HCT116 (cell line): ENCODE results near the gene DCTD. TPM values are rescaled to one million over a fixed set of nuclear protein-coding genes. Genes with fewer than 3 reads are reported as not detected.
A peak's percentile ranks its signal among the peaks of the same experiment; 100 is the strongest.

ENCODE experiments used
- ATAC-seq: fragments of 200-7000 bp; cut with Tn5 transposase; 2 replicates; pipeline ENCODE4 v1.9.1; 2020; ENCODE audit warnings: mild to moderate bottlenecking, moderate library complexity
- BruUV-seq: library from RNA; stranded (reverse); fragments of 400-500 nt; replicated peaks from 2 replicates; lab custom pipeline; 2021; lab: Mats Ljungman, UMichigan
- CTCF ChIA-PET: fragments of 300-600 bp; sonication (Branson Sonifier 250); formaldehyde crosslinking; loops from one replicate; lab custom pipeline; 2021; ENCODE audit warnings: antibody characterized with exemption; lab: Charles Lee
- POLR2A ChIA-PET: fragments of 300-600, 350-600 bp; sonication (Branson Sonifier 250); formaldehyde crosslinking; loops from one replicate; lab custom pipeline; 2021; ENCODE audit warnings: antibody characterized with exemption; lab: Charles Lee
- RAD21 ChIA-PET, 2 experiments: fragments of 300-600 bp; sonication (Branson Sonifier 250); formaldehyde crosslinking; loops; one replicate each; lab custom pipeline; 2023; ENCODE audit warnings: low total read pairs in 2 of 2; ENCODE audit not compliant: uncharacterized antibody in 2 of 2, unreplicated experiment in 2 of 2, low non-redundant PET in 1 of 2; lab: Charles Lee
- DNase-seq: peaks from one replicate; pipeline ENCODE4 v3.0.0-alpha.2; 2010; ENCODE audit warnings: low read depth, low spot score
- H2AFZ ChIP-seq: fragments of 200-600 bp; shearing (Covaris generic), sonication (generic); 2 replicates; pipeline ENCODE4 v1.6.1; 2017; ENCODE audit warnings: low read depth, mixed run types, mixed read lengths, antibody characterized with exemption, low read length; ENCODE audit not compliant: poor library complexity, severe bottlenecking
- H3K27ac ChIP-seq: 2 replicates; pipeline ENCODE4 v1.5.1; 2012; ENCODE audit warnings: low read depth, low read length
- H3K27me3 ChIP-seq: fragments of 200-600 bp; sonication (generic); 2 replicates; pipeline ENCODE4 v1.6.1; 2016; ENCODE audit warnings: mixed run types, low read length, mixed read lengths; ENCODE audit not compliant: insufficient read depth
- H3K36me3 ChIP-seq, 2 experiments: fragments of 200-500 bp in 1 of 2; fragments of 200-600 bp in 1 of 2; sonication (Bioruptor generic) in 1 of 2; sonication (generic) in 1 of 2; 2 replicates each; pipeline versions ENCODE4 v1.5.1 to v1.6.1; 2014 to 2016; ENCODE audit warnings: low read length in 2 of 2, inconsistent platforms in 1 of 2, mixed read lengths in 1 of 2, mixed run types in 1 of 2; ENCODE audit not compliant: insufficient read depth in 2 of 2, control insufficient read depth in 1 of 2
- H3K4me1 ChIP-seq, 2 experiments: fragments of 200-600 bp in 1 of 2; sonication (generic) in 1 of 2; 2 replicates each; pipeline versions ENCODE4 v1.5.1 to v1.6.1; 2012 to 2017; ENCODE audit warnings: low read length in 2 of 2, inconsistent platforms in 1 of 2, mild to moderate bottlenecking in 1 of 2, mixed read lengths in 1 of 2, mixed run types in 1 of 2, moderate library complexity in 1 of 2; ENCODE audit not compliant: insufficient read depth in 2 of 2, control insufficient read depth in 1 of 2
- H3K4me2 ChIP-seq: fragments of 200-600 bp; sonication (generic); 2 replicates; pipeline ENCODE4 v1.6.1; 2017; ENCODE audit warnings: mixed run types, low read length, mixed read lengths
- H3K4me3 ChIP-seq, 2 experiments: fragments of 200-600 bp in 1 of 2; sonication (generic) in 1 of 2; replicated peaks in 1 of 2; 2 replicates each; pipeline ENCODE4 v1.5.1; 2011 to 2016; ENCODE audit warnings: low read length in 2 of 2, control low read depth in 1 of 2, low read depth in 1 of 2, mild to moderate bottlenecking in 1 of 2, mixed read lengths in 1 of 2, mixed run types in 1 of 2
- H3K79me2 ChIP-seq: fragments of 200-600 bp; sonication (generic); 2 replicates; pipeline ENCODE4 v1.6.1; 2017; ENCODE audit warnings: mild to moderate bottlenecking, mixed run types, low read length, moderate library complexity, mixed read lengths; ENCODE audit not compliant: insufficient read depth
- H3K9ac ChIP-seq: fragments of 200-600 bp; sonication (generic); 2 replicates; pipeline ENCODE4 v1.6.1; 2016; ENCODE audit warnings: low read length, mixed read lengths
- H3K9me2 ChIP-seq: fragments of 200-600 bp; sonication (generic), shearing (Covaris generic); 2 replicates; pipeline ENCODE4 v1.6.1; 2017; ENCODE audit warnings: mixed run types, mild to moderate bottlenecking, moderate library complexity; ENCODE audit not compliant: insufficient read depth
- H3K9me3 ChIP-seq, 2 experiments: fragments of 200-500 bp in 1 of 2; fragments of 200-600 bp in 1 of 2; sonication (Bioruptor generic) in 1 of 2; sonication (generic) in 1 of 2; 2 replicates each; pipeline ENCODE4 v1.6.1; 2014 to 2017; ENCODE audit warnings: low read length in 2 of 2, mixed read lengths in 2 of 2, inconsistent platforms in 1 of 2, low read depth in 1 of 2, mild to moderate bottlenecking in 1 of 2, mixed run types in 1 of 2, moderate library complexity in 1 of 2; ENCODE audit not compliant: control insufficient read depth in 1 of 2, insufficient read depth in 1 of 2
- H4K20me1 ChIP-seq: fragments of 200-600 bp; sonication (generic), shearing (Covaris generic); 2 replicates; pipeline ENCODE4 v1.6.1; 2017; ENCODE audit warnings: mixed run types, mild to moderate bottlenecking, moderate library complexity; ENCODE audit not compliant: insufficient read depth
- CBX3 ChIP-seq: IDR thresholded peaks from 2 replicates; pipeline ENCODE4 v1.6.1; 2012; ENCODE audit warnings: low read depth
- POLR2AphosphoS5 ChIP-seq: IDR thresholded peaks from 2 replicates; pipeline ENCODE4 v1.6.1; 2011; ENCODE audit warnings: mild to moderate bottlenecking, low read depth, low read length, moderate library complexity
- RAD21 ChIP-seq: IDR thresholded peaks from 2 replicates; pipeline ENCODE4 v1.6.1; 2012; ENCODE audit warnings: low read depth, mild to moderate bottlenecking
- SP1 ChIP-seq: IDR thresholded peaks from 2 replicates; pipeline ENCODE4 v1.6.1; 2012; ENCODE audit warnings: low read depth
- TCF7L2 ChIP-seq: IDR thresholded peaks from 2 replicates; pipeline ENCODE4 v1.7.0; 2011; ENCODE audit warnings: borderline replicate concordance, inconsistent platforms; ENCODE audit not compliant: insufficient read depth, insufficient read length; ENCODE audit errors: extremely low read depth
- YY1 ChIP-seq: IDR thresholded peaks from 2 replicates; pipeline ENCODE4 v1.6.1; 2011; ENCODE audit warnings: low read length, low read depth, moderate library complexity, mild to moderate bottlenecking; ENCODE audit not compliant: insufficient replicate concordance; ENCODE audit errors: extremely low read depth
- intact Hi-C: fragments of 100-400 bp; cut with micrococcal nuclease; formaldehyde crosslinking; loops from 2 replicates; pipeline ENCODE4 v1.10.0; 2022
- total RNA-seq: library from RNA; stranded (reverse); gene quantifications from one replicate; pipeline ENCODE4 v1.2.1, GENCODE V29; 2021; ENCODE audit not compliant: unreplicated experiment
- TF ChIP-seq, protein P1 (sequence below), 3 experiments: fragments of 200-600 bp in 1 of 3; sonication (generic) in 1 of 3; IDR thresholded peaks in 2 of 3; conservative IDR thresholded peaks in 1 of 3; 2 replicates each; pipeline ENCODE4 v1.5.1; 2012 to 2017; ENCODE audit warnings: low read depth in 2 of 3, low read length in 2 of 3, antibody characterized with exemption in 1 of 3, borderline replicate concordance in 1 of 3, control low read depth in 1 of 3, mild to moderate bottlenecking in 1 of 3, mixed read lengths in 1 of 3, mixed run types in 1 of 3, moderate library complexity in 1 of 3; ENCODE audit not compliant: insufficient read depth in 1 of 3

The DCTD gene
- total RNA-seq, 1 experiment from 2014 or later = 96.3 TPM

DNA sequence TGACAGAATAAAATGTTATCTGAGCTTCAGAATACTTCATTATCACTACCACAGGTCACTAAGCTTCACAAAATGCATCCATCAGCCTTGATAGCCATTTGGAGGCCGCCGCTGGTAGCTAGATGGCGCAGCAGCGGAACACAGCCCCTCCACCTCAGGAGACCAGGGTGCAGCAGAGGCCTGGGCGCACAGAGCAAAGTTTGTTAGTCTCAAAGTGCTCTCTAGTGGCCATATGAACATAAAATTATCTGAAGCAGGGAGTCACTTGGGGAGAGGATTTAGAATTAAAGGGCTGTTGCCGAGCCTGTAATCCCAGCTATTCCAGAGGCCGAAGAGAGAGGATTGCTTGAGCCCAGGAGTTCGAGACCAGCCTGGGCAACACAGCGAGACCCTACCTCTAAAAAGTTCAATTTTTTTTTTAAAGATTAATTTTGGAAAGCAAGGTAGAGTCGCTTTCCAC, 8.1 kb upstream of the DCTD start:
- peak; percentile 99 for ATAC-seq
- H3K4me3 ChIP-seq = no peak overlapping the region
- TF ChIP-seq, protein P1, sequence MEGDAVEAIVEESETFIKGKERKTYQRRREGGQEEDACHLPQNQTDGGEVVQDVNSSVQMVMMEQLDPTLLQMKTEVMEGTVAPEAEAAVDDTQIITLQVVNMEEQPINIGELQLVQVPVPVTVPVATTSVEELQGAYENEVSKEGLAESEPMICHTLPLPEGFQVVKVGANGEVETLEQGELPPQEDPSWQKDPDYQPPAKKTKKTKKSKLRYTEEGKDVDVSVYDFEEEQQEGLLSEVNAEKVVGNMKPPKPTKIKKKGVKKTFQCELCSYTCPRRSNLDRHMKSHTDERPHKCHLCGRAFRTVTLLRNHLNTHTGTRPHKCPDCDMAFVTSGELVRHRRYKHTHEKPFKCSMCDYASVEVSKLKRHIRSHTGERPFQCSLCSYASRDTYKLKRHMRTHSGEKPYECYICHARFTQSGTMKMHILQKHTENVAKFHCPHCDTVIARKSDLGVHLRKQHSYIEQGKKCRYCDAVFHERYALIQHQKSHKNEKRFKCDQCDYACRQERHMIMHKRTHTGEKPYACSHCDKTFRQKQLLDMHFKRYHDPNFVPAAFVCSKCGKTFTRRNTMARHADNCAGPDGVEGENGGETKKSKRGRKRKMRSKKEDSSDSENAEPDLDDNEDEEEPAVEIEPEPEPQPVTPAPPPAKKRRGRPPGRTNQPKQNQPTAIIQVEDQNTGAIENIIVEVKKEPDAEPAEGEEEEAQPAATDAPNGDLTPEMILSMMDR (IDR thresholded peaks at IDR 0.05 in 2 of 3, conservative IDR thresholded peaks at IDR 0.05 in 1 of 3; ENCODE audit: borderline replicate concordance in 1 of 3, insufficient read depth in 1 of 3, low read depth in 2 of 3, low read length in 2 of 3) = peak; percentile 85 to 99 (median 89)
- peak; percentile 73 for TF ChIP-seq YY1
- TF ChIP-seq SP1 = no peak
- no peak for TF ChIP-seq TCF7L2
- peak; percentile 82 for TF ChIP-seq CBX3
- peak; percentile 96 for TF ChIP-seq RAD21
- peak; percentile 31; the same call in 1 of the 2 replicates for TF ChIP-seq POLR2AphosphoS5
- TF ChIP-seq, all 23 proteins: peak for 5
- no peaks in the 10 kb centered on the region for H3K9me2 ChIP-seq
- RAD21 ChIA-PET = interaction anchor here (0.5 to 0.8 kb wide), 2 partner anchors 148 to 482 kb away, joined by 3 read pairs; no protein-coding TSS in a partner anchor
- H3K36me3 ChIP-seq = no peaks in the 10 kb centered on the region
- H3K9me3 ChIP-seq = no peaks in the 10 kb centered on the region
- H3K27ac ChIP-seq = no peak overlapping the region
- H3K27me3 ChIP-seq = no peaks in the 10 kb centered on the region
- no peaks in the 10 kb centered on the region for H3K79me2 ChIP-seq
- DNase-seq = peak; percentile 91
- H4K20me1 ChIP-seq = no peaks in the 10 kb centered on the region
- intact Hi-C loops = loop anchor here (1.0 to 10.0 kb wide), 4 partner anchors 119 to 1623 kb away; no protein-coding TSS in a partner anchor
- peak overlapping the region; percentile 29; the same call in 1 of the 2 replicates for H3K4me2 ChIP-seq
- CTCF ChIA-PET = interaction anchor here (0.7 to 1.8 kb wide), 13 partner anchors 10 to 1782 kb away, joined by 3 to 27 read pairs (median 4); no protein-coding TSS in a partner anchor
- peak overlapping the region; percentile 90 for H2AFZ ChIP-seq
- POLR2A ChIA-PET = interaction anchor here (1.0 kb wide), 1 partner anchor 9 kb away, joined by 3 read pairs; no protein-coding TSS in a partner anchor
- no peak overlapping the region for H3K9ac ChIP-seq
- peaks cover 0 to 5% of the 10 kb centered on the region in 2 experiments; a peak in 1 of 4 replicates for H3K4me1 ChIP-seq
- no TSS peak for BruUV-seq
